Mucosa of rectum (tissue), 2 donors: ENCODE data around the gene CDYL.

Experiments used
- H3K27ac ChIP-seq, 2 donors: one replicate each; pipeline ENCODE4 v1.7.0; 2013; ENCODE audit warnings: inconsistent platforms in 2 of 2, low read depth in 2 of 2, low read length in 2 of 2
- H3K27me3 ChIP-seq, 2 donors: one replicate each; pipeline ENCODE4 v1.7.0; 2013; ENCODE audit warnings: low read length in 2 of 2; ENCODE audit not compliant: control insufficient read depth in 2 of 2, insufficient read depth in 2 of 2
- H3K36me3 ChIP-seq, 2 donors: one replicate each; pipeline ENCODE4 v1.7.0; 2013; ENCODE audit warnings: low read length in 2 of 2; ENCODE audit not compliant: control insufficient read depth in 2 of 2, insufficient read depth in 2 of 2
- H3K4me1 ChIP-seq, 2 donors: one replicate each; pipeline ENCODE4 v1.7.0; 2013; ENCODE audit warnings: low read length in 2 of 2, mild to moderate bottlenecking in 1 of 2; ENCODE audit not compliant: control insufficient read depth in 2 of 2, insufficient read depth in 2 of 2
- H3K4me3 ChIP-seq, 2 donors: one replicate each; pipeline ENCODE4 v1.7.0; 2013; ENCODE audit warnings: low read length in 2 of 2
- H3K9ac ChIP-seq, 2 donors: one replicate each; pipeline ENCODE4 v1.7.0; 2013; ENCODE audit warnings: low read length in 2 of 2, low read depth in 1 of 2, mild to moderate bottlenecking in 1 of 2
- H3K9me3 ChIP-seq, 2 donors: one replicate each; pipeline ENCODE4 v1.7.0; 2013; ENCODE audit warnings: low read length in 2 of 2; ENCODE audit not compliant: control insufficient read depth in 2 of 2
- donor health status: healthy.
- donor health status: Normal muscosa, but diverticular disease.

Gene CDYL

DNA sequence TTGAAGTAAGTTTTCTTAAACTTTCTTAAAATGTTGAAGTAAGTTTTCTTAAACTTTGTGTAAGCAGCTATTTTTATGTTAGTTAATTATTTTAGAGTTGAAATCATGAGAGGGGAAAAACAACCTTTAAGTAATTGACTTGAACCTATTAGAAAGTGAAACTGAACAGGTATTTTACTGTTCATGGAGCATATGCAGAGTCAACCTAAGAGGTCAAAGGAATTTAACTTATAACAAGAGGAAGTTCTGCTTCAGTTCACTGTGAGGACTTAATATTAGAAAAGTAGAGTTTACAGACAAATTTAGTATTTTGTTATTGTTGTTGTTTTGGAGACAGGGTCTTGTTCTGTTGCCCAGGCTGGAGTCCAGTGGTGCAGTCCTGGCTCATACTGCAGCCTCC is 38.0 kb downstream of the CDYL start:
- Histone ChIP-seq H3K27ac (no peak overlapping the region), H3K9me3 (no peaks in the 10 kb centered on the region), H3K36me3 (no peaks in the 10 kb centered on the region), H3K9ac (no peak overlapping the region), H3K4me3 (no peak overlapping the region), H3K27me3 (no peaks in the 10 kb centered on the region), H3K4me1 (peaks cover 7 to 20% of the 10 kb centered on the region in 2 donors)

- Histone ChIP-seq H3K36me3 (no peaks in the 10 kb centered on the region), H3K4me3 (no peak overlapping the region), H3K27me3 (no peaks in the 10 kb centered on the region), H3K4me1 (peaks cover 11 to 20% of the 10 kb centered on the region in 2 donors), H3K9ac (no peak overlapping the region), H3K9me3 (no peaks in the 10 kb centered on the region), H3K27ac (no peak overlapping the region)
Observed at GRCh38 chr6:4814987-4815386, 38.8 kb downstream of the CDYL start.

- Histone ChIP-seq H3K9me3 (no peaks in the 10 kb centered on the region), H3K27me3 (no peaks in the 10 kb centered on the region), H3K4me1 (peaks cover 9 to 17% of the 10 kb centered on the region in 2 donors), H3K9ac (no peak overlapping the region), H3K27ac (no peak overlapping the region), H3K36me3 (no peaks in the 10 kb centered on the region), H3K4me3 (no peak overlapping the region)
Observed at GRCh38 chr6:4815584-4815983, 39.4 kb downstream of the CDYL start.

GRCh38 chr6:4816904-4817303 is 40.7 kb downstream of the CDYL start:
- no peaks in the 10 kb centered on the region for H3K9me3 ChIP-seq
- H3K4me1 ChIP-seq, result peaks cover 7 to 10% of the 10 kb centered on the region in 2 donors
- no peaks in the 10 kb centered on the region for H3K27me3 ChIP-seq
- no peak overlapping the region for H3K9ac ChIP-seq
- no peak overlapping the region for H3K27ac ChIP-seq
- H3K4me3 ChIP-seq, result no peak overlapping the region
- H3K36me3 ChIP-seq, result no peaks in the 10 kb centered on the region

DNA sequence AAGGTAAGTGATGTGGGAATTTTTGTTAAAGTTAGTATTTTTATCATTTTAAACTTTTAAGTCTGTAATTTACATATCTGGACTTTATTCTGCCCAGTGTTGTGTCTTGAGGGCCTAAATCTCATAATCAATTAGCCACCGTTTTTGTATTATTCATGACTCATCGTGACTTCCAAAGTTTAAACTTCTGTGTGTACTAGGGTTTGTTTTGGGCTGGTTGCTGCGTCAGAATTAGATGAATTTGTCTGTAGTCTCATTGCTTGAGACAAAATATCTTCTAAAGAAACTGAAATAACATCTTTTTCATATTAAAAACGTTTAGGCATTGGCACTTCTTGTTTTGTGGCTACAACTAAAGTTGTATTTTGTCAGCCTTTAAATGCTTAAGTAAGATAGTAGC is 41.3 kb downstream of the CDYL start:
- Histone ChIP-seq H3K27ac (no peak overlapping the region), H3K36me3 (no peaks in the 10 kb centered on the region), H3K9ac (no peak overlapping the region), H3K4me3 (no peak overlapping the region), H3K9me3 (no peaks in the 10 kb centered on the region), H3K4me1 (peaks cover 5 to 7% of the 10 kb centered on the region in 2 donors), H3K27me3 (no peaks in the 10 kb centered on the region)

- H3K4me1 ChIP-seq, result peaks cover 5 to 7% of the 10 kb centered on the region in 2 donors
- H3K9ac ChIP-seq, result no peak overlapping the region
- H3K27ac ChIP-seq, result no peak overlapping the region
- no peaks in the 10 kb centered on the region for H3K36me3 ChIP-seq
- H3K4me3 ChIP-seq, result no peak overlapping the region
- H3K9me3 ChIP-seq, result no peaks in the 10 kb centered on the region
- no peaks in the 10 kb centered on the region for H3K27me3 ChIP-seq
Observed at GRCh38 chr6:4818272-4818938, 42.2 kb downstream of the CDYL start.

GRCh38 chr6:4819706-4820283 is 43.6 kb downstream of the CDYL start:
- Histone ChIP-seq H3K27ac (no peak overlapping the region), H3K36me3 (no peaks in the 10 kb centered on the region), H3K9ac (no peak overlapping the region), H3K9me3 (no peaks in the 10 kb centered on the region), H3K4me1 (peaks cover 0 to 4% of the 10 kb centered on the region in 2 donors), H3K4me3 (no peak overlapping the region), H3K27me3 (no peaks in the 10 kb centered on the region)

GRCh38 chr6:4820704-4821276 is 44.6 kb downstream of the CDYL start:
- no peaks in the 10 kb centered on the region for H3K9me3 ChIP-seq
- no peak overlapping the region for H3K4me3 ChIP-seq
- H3K36me3 ChIP-seq, result no peaks in the 10 kb centered on the region
- no peak overlapping the region for H3K27ac ChIP-seq
- no peaks in the 10 kb centered on the region for H3K27me3 ChIP-seq
- no peak overlapping the region for H3K9ac ChIP-seq
- H3K4me1 ChIP-seq, result peaks cover 0 to 4% of the 10 kb centered on the region in 2 donors

GRCh38 chr6:4822476-4822875 is 46.3 kb downstream of the CDYL start:
- Histone ChIP-seq H3K4me3 (no peak overlapping the region), H3K9me3 (no peaks in the 10 kb centered on the region), H3K27ac (no peak overlapping the region), H3K4me1 (peaks cover 0 to 4% of the 10 kb centered on the region in 2 donors), H3K36me3 (no peaks in the 10 kb centered on the region), H3K27me3 (no peaks in the 10 kb centered on the region), H3K9ac (no peak overlapping the region)

DNA sequence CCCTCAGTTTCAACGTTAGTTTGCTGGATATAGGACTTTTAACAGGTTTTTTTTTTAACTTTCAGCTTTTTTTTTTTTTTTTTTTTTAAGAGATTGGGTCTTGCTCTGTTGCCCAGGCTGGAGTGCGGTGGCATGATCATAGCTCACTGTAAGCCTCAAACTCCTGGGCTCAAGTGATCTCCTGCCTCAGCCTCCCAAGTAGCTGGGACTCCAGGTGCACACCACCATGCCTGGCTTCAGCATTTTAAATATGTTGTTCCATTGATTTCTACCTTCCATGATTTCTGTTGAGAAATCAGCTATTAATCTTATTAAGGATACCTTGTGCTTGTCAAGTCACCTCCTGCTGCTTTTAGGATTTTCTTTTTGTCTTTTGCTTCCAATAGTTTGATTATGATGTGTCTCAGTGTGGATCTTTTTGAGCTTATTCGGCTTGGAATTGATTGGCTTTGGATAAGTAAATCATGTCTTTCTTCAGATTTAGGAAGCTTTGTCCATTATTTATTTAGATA is 52.0 kb downstream of the CDYL start:
- Histone ChIP-seq H3K27me3 (no peaks in the 10 kb centered on the region), H3K4me1 (no peaks in the 10 kb centered on the region), H3K9ac (no peak overlapping the region), H3K36me3 (no peaks in the 10 kb centered on the region), H3K9me3 (peaks cover 6 to 8% of the 10 kb centered on the region in 2 donors), H3K4me3 (no peak overlapping the region), H3K27ac (no peak overlapping the region)
